Omental fat pad (tissue), 4 donors: ENCODE data around the gene SIAH1. TPM values are rescaled to one million over a fixed set of nuclear protein-coding genes. Genes with fewer than 3 reads are reported as not detected.

Experiments used
- ATAC-seq: fragments of 150-250 bp; one replicate; pipeline ENCODE4 v1.9.1; 2016; ENCODE audit warnings: mild to moderate bottlenecking, moderate library complexity; ENCODE audit not compliant: low FRiP score
- DNase-seq: peaks from one replicate; pipeline ENCODE4 v3.0.0-alpha.2; 2019; ENCODE audit warnings: low spot score
- total RNA-seq, 4 donors: library from RNA; depleted of rRNA; stranded (reverse); fragments of >200 nt; gene quantifications; one replicate each; pipeline ENCODE4 v1.1.0, GENCODE V29; 2016
- TF ChIP-seq, protein P1 (sequence below), 3 donors: fragments of 450-650 bp; IDR thresholded peaks; one replicate each; pipeline ENCODE4 v1.5.1; 2016 to 2017; ENCODE audit warnings: antibody characterized with exemption in 3 of 3, mild to moderate bottlenecking in 3 of 3, moderate library complexity in 2 of 3

Gene SIAH1
- total RNA-seq, 4 donors from 2014 or later, result 30.7 to 42.7 (median 39.6) TPM

DNA sequence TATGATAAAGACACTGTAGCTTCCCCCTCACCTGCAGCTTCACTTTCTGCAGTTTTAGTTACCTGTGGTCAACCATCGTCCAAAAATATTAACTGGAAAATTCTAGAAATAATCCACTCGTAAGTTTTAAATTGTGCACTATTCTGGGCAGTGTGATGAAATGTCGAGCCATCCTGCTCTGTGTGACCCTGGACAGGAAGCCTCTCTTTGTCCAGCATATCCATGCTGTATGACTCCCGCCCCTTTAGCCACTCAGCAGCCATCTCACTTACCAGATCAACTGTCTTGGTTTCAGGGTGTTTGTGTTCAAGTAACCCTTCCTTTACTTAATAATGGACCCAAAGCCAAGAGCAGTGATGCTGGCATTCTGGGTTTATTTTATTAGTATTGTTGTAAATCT, 56.1 kb downstream of the SIAH1 start:
- no peak for ATAC-seq
- TF ChIP-seq, protein P1, sequence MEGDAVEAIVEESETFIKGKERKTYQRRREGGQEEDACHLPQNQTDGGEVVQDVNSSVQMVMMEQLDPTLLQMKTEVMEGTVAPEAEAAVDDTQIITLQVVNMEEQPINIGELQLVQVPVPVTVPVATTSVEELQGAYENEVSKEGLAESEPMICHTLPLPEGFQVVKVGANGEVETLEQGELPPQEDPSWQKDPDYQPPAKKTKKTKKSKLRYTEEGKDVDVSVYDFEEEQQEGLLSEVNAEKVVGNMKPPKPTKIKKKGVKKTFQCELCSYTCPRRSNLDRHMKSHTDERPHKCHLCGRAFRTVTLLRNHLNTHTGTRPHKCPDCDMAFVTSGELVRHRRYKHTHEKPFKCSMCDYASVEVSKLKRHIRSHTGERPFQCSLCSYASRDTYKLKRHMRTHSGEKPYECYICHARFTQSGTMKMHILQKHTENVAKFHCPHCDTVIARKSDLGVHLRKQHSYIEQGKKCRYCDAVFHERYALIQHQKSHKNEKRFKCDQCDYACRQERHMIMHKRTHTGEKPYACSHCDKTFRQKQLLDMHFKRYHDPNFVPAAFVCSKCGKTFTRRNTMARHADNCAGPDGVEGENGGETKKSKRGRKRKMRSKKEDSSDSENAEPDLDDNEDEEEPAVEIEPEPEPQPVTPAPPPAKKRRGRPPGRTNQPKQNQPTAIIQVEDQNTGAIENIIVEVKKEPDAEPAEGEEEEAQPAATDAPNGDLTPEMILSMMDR (IDR thresholded peaks at IDR 0.05), result no peak
- DNase-seq, result no peak

DNA sequence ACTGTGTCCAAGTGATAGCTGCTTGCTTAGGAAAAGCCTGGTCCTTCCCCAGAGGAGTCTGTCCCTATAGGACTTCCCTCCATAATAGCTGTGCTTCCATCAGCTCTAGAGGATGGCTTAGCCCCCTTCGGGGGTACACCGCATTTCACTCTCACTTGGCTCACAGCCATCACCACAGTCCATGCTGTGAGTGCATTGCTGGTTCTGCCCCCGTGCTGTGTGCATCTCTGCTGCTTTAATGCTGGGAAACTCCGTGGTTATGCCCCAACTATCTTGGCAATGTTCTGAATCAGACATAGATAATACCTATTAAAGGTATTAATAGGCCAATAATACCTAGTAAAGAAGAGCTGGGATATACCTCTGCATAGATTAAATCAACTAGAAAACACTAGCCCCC, 58.3 kb downstream of the SIAH1 start:
- DNase-seq, result no peak
- TF ChIP-seq, protein P1 (IDR thresholded peaks at IDR 0.05), result no peak
- ATAC-seq, result no peak

DNA sequence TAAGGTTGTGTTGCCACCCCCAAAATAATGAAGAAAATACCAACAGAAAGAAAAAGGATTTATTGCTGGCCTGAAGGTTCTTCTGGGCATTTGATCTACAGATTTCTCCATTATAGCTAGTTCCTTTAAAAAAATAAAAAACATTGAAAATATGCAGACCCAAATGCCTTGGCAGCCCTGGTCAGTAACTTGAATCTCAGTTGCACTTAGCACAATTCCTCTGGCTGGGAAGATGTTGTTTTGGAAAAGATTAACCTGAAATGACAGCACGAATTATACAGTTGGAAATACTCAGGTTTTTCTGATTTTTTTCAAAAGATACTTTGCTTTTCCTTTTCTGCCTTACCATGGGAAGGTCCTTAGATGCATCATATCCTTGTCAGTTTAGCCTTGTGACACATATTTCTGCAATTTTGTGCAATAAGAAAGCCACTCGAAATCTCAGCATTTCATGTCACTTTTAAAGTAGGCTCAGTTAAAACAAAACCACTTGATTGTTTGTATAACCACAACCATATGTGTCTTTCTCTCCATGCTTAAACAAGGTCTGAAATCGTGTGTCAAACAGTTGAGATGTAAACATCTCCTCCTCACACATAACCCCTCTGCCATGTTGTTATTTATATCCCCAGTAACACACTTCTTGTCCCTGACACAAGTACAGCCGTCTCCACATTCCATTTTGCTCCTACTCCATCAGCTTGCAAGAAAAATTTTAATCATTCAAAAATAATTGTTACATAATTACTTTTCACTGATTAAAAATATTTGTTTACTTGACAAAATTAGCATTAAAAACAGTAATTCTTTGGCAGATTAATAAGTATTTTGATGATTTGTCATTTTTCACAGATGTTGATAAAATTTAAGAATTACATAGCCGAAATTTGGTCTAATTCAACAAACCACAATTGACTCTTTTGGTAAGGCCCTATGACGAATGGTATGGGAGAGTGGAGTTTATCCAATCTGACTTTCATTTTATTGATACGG, 61.1 kb downstream of the SIAH1 start:
- ATAC-seq, result no peak
- TF ChIP-seq, protein P1 (IDR thresholded peaks at IDR 0.05), result no peak

DNA sequence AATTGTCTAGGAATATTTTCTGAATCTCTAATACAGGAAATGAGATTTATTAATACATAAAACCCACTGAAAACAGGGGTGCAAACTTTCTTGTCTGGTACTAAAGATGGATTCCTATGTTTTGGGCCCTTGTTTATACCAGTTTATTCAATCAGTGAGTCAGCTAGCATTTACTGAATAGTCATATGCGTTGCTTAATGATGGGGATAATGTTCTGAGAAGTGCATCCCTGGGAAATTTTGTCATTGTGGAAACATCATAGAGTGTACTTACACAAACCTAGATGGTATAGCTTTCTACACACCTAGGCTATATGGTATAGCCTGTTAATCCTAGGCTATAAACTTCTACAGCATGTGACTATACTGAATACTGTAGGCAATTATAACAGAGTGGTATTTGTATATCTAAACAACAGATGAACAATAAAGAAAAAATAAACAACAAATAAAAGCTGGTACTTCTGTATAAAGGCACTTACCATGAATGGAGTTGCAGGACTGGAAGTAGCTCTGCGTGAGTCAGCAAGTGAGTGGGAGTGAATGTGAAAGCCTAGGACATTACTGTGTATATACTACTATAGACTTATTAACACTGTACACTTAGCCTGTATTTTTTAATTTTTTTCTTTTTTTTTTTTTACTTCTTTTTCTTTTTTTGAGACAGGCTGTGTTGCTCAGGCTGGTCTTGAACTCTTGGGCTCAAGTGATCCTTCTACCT, 63.7 kb downstream of the SIAH1 start:
- ATAC-seq (no peak), DNase-seq (no peak)
- TF ChIP-seq, protein P1 (IDR thresholded peaks at IDR 0.05), result no peak

More for the DNA sequence above, 61.1 kb downstream of the SIAH1 start:
- DNase-seq, result no peak

DNA sequence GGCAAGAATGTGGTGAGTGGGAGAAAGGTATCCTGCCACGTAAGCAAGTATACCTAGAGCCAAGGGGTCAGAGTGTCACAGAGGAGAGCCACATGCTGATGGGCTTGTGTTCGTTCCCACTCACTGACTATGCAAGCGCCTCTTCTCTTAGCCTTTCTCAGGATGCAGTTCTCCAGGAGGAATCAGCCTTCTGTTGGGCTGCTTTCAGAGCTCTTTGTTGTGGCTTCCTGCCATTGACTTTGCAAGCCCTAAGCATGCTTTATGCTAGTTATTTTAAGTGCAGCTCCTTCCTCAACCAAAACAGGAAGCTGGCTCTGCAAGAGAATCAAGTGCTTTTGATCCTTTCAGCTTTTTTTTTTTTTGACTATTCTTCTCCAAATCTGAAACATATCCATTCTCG, 66.6 kb downstream of the SIAH1 start:
- TF ChIP-seq, protein P1 (IDR thresholded peaks at IDR 0.05), result no peak
- DNase-seq, result no peak

DNA sequence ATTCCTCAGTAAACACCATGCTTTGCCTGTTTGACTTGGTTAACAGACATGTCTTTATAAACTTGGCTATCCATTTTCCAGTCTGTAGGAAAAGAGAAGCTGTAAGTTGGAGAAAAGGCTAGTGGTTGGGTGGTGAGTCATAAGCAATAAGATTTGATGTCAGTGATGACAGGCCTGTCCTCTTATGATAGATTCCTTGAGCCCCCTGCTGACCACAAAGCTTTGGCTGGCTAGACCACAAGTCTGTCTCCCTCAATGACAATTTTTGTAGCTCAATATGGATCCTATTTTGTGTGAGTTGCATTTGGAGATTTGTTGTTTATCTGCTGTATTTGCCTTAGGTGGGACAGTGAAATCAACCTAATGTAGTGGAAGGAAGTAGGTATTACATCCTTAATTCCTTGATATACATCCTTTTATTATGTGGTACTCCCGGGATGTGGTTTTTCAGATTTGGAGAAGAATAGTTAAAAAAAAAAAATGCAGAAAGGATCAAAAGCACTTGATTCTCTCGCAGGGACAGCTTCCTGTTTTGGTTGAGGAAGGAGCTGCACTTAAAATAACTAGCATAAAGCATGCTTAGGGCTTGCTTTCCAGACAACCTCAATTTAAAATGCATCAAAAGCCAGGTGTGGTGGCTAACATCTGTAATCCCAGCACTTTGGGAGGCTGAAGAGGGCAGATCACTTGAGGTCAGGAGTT, 67.4 kb downstream of the SIAH1 start:
- TF ChIP-seq, protein P1 (IDR thresholded peaks at IDR 0.05), result no peak
- no peak for DNase-seq
- ATAC-seq, result no peak

More for the DNA sequence above, 66.6 kb downstream of the SIAH1 start:
- ATAC-seq, result no peak
